ENCODE results near the gene PPM1A. TPM values are rescaled to one million over a fixed set of nuclear protein-coding genes. Genes with fewer than 3 reads are reported as not detected.

Gene PPM1A
- polyA plus RNA-seq, 2 of the 4 experiments (the other 2 are of a cell fraction) = 37.1 to 76.6 TPM

DNA sequence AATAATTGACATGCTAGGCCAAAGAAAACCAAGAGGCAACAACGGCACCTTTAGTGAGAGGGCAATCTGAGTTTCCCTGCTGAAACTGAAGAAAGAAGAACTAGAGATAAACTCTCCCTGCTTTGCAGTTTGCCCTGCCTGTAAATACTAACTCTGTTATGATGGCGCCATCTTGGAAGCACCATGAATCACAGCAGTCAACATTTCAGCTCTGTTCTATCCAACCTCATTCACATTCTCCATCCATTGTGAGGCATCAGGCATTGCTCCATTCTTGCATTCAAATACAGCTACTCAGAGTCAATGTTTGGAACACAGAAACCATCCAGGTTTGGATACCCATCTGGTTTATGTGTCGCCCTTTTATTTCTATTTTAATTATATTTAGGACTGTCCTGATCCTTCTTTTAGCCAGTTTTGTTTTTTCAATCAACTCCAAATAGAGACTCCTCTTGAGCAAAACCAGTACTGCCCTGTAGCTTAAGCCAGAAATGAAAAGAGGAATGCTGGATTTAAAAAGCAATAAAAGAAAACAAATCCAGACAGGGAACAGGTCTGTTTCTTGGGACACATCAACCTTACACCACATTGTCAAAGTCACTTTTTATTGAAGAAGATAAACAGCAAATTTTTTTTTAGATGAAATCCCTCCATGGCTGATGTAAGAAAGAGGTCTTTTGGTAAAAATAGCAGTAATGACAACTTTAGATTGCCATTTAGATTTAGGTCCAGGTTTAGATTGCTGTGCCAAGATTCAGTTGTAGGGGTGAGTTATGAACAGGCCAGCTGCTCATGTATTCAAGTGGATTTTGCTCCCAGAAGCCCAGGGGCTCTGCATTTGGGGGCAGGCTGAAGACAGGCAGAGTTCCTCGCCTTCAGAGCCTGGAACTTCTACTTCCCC is 33.3 kb upstream of the PPM1A start:
- H3K4me2 ChIP-seq = no peak overlapping the region
- no peak overlapping the region for H3K4me3 ChIP-seq
- H3K4me1 ChIP-seq = no peaks in the 10 kb centered on the region
- no peak for DNase-seq (ENCODE audit: low read depth in 1 of 2, low spot score in 1 of 2)
- ChIA-PET CTCF (interaction anchor here (0.9 to 1.6 kb wide), 2 partner anchors 116 to 251 kb away, joined by 3 read pairs; no protein-coding TSS in a partner anchor), POLR2A (no interaction called here)
- no peak for FAIRE-seq
- no peaks in the 10 kb centered on the region for H3K9me3 ChIP-seq
- no peak for ATAC-seq
- no peak for TF ChIP-seq MAFK (IDR thresholded peaks at IDR 0.05; ENCODE audit: partially characterized antibody)
- TF ChIP-seq NPAS2 (CRISPR knock-in tag; IDR thresholded peaks at IDR 0.05; ENCODE audit: borderline replicate concordance) = no peak
- TF ChIP-seq RCOR1 (IDR thresholded peaks at IDR 0.05; ENCODE audit: low read depth, low read length) = no peak
- TF ChIP-seq ZC3H11A (IDR thresholded peaks at IDR 0.05) = no peak
- no peak for TF ChIP-seq CBX8 (IDR thresholded peaks at IDR 0.05)
- 51% methylated on average over 4 of the region's 4 CpGs for WGBS (ENCODE audit: missing lambda C conversion rate)
- no peak overlapping the region for H3K27ac ChIP-seq

DNA sequence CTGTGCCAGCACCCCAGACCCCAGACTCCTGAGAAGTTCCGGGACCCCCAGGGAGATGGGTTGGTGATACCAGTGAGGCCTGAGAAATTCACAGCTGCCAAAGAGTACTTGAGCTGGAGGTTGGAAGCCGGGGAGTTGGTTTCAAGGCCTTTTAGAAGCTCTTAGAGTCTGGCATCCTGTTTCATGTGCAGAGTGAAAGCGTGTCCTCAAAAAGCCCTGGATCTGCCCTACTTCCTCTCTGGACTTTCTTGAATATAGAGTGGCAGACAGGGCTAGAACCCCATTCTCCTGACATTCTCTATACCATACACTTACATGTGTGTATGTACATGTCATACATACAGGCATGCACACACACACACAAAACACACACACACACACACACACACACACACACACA is 31.3 kb upstream of the PPM1A start:
- TF ChIP-seq, protein P1, sequence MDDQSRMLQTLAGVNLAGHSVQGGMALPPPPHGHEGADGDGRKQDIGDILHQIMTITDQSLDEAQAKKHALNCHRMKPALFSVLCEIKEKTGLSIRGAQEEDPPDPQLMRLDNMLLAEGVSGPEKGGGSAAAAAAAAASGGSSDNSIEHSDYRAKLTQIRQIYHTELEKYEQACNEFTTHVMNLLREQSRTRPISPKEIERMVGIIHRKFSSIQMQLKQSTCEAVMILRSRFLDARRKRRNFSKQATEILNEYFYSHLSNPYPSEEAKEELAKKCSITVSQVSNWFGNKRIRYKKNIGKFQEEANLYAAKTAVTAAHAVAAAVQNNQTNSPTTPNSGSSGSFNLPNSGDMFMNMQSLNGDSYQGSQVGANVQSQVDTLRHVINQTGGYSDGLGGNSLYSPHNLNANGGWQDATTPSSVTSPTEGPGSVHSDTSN (IDR thresholded peaks at IDR 0.05) = no peak
- no peak for TF ChIP-seq RFX5 (IDR thresholded peaks at IDR 0.05)
- TF ChIP-seq CBX2 (IDR thresholded peaks at IDR 0.05; ENCODE audit: borderline replicate concordance, low read depth) = no peak
- TF ChIP-seq CHD2 (IDR thresholded peaks at IDR 0.05; ENCODE audit: low read length, partially characterized antibody) = no peak
- no peak for TF ChIP-seq PHF8 (IDR thresholded peaks at IDR 0.05; ENCODE audit: borderline replicate concordance, low read depth)
- no peak for TF ChIP-seq NPAS2 (CRISPR knock-in tag; IDR thresholded peaks at IDR 0.05; ENCODE audit: borderline replicate concordance)
- TF ChIP-seq EHF (CRISPR knock-in tag; IDR thresholded peaks at IDR 0.05) = no peak
- TF ChIP-seq ZC3H11A (IDR thresholded peaks at IDR 0.05) = no peak
- TF ChIP-seq, protein P2, sequence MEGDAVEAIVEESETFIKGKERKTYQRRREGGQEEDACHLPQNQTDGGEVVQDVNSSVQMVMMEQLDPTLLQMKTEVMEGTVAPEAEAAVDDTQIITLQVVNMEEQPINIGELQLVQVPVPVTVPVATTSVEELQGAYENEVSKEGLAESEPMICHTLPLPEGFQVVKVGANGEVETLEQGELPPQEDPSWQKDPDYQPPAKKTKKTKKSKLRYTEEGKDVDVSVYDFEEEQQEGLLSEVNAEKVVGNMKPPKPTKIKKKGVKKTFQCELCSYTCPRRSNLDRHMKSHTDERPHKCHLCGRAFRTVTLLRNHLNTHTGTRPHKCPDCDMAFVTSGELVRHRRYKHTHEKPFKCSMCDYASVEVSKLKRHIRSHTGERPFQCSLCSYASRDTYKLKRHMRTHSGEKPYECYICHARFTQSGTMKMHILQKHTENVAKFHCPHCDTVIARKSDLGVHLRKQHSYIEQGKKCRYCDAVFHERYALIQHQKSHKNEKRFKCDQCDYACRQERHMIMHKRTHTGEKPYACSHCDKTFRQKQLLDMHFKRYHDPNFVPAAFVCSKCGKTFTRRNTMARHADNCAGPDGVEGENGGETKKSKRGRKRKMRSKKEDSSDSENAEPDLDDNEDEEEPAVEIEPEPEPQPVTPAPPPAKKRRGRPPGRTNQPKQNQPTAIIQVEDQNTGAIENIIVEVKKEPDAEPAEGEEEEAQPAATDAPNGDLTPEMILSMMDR (IDR thresholded peaks at IDR 0.05) = no peak
- TF ChIP-seq, protein P3, sequence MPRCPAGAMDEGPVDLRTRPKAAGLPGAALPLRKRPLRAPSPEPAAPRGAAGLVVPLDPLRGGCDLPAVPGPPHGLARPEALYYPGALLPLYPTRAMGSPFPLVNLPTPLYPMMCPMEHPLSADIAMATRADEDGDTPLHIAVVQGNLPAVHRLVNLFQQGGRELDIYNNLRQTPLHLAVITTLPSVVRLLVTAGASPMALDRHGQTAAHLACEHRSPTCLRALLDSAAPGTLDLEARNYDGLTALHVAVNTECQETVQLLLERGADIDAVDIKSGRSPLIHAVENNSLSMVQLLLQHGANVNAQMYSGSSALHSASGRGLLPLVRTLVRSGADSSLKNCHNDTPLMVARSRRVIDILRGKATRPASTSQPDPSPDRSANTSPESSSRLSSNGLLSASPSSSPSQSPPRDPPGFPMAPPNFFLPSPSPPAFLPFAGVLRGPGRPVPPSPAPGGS (IDR thresholded peaks at IDR 0.05) = no peak
- Histone ChIP-seq H3K4me2 (no peak overlapping the region), H3K9me3 (no peaks in the 10 kb centered on the region), H3K4me1 (no peaks in the 10 kb centered on the region), H3K4me3 (no peak overlapping the region), H3K27ac (no peak overlapping the region)
- DNase-seq (ENCODE audit: low read depth in 1 of 2, low spot score in 1 of 2) (no peak), ATAC-seq (no peak), FAIRE-seq (no peak)
- CTCF ChIA-PET = interaction anchor here (1.3 kb wide), 1 partner anchor 34 kb away, joined by 3 read pairs; no protein-coding TSS in a partner anchor
- WGBS (ENCODE audit: missing lambda C conversion rate) = 58% methylated on average over 3 of the region's 3 CpGs
- POLR2A ChIA-PET = no interaction called here

DNA sequence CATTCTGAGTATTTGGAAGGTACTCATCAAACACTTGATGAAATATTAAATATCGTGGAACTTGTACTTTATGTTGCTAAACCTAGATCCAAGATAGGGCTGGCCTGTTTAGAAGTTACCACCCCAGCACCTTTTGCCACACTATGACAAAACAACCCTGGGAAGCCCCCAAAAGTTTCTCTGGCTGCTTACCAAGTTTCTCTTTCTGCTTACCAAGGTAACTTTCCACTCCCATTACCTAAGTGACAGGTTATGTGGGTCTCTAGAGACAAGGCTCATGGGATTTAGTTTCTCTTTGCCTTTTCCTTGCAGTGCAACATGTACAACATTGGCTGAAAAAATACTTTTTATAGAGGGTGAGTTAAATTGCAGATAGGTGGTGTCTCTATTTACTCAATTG is 28.9 kb upstream of the PPM1A start:
- TF ChIP-seq MYC (IDR thresholded peaks at IDR 0.05; ENCODE audit: borderline replicate concordance, low read length) = no peak
- no peak for TF ChIP-seq HOXA7 (CRISPR knock-in tag; IDR thresholded peaks at IDR 0.05)
- TF ChIP-seq EHF (CRISPR knock-in tag; IDR thresholded peaks at IDR 0.05) = no peak
- no peak for TF ChIP-seq RNF2 (IDR thresholded peaks at IDR 0.05; ENCODE audit: borderline replicate concordance, low read depth)
- no peak for TF ChIP-seq TP53 (CRISPR knock-in tag; IDR thresholded peaks at IDR 0.05)
- no peak for TF ChIP-seq FOSL2 (IDR thresholded peaks at IDR 0.05)
- TF ChIP-seq FOSL2 (CRISPR knock-in tag; IDR thresholded peaks at IDR 0.05) = no peak
- TF ChIP-seq CBX8 (IDR thresholded peaks at IDR 0.05) = no peak
- TF ChIP-seq EP300 (IDR thresholded peaks at IDR 0.05) = no peak
- TF ChIP-seq KDM1A (IDR thresholded peaks at IDR 0.05; ENCODE audit: low read depth) = no peak
- no peak for TF ChIP-seq PHF8 (IDR thresholded peaks at IDR 0.05; ENCODE audit: borderline replicate concordance, low read depth)
- no peaks in the 10 kb centered on the region for H3K4me1 ChIP-seq
- no peak for ATAC-seq
- no peak for FAIRE-seq
- 77% methylated on average over 1 of the region's 1 CpG for WGBS (ENCODE audit: missing lambda C conversion rate)
- H3K27ac ChIP-seq = no peak overlapping the region
- POLR2A ChIA-PET = no interaction called here
- DNase-seq (ENCODE audit: low read depth in 1 of 2, low spot score in 1 of 2) = no peak
- no peaks in the 10 kb centered on the region for H3K9me3 ChIP-seq
- CTCF ChIA-PET = interaction anchor here (0.7 kb wide), 1 partner anchor 112 kb away, joined by 3 read pairs; no protein-coding TSS in a partner anchor
- H3K4me2 ChIP-seq = no peak overlapping the region
- no peak overlapping the region for H3K4me3 ChIP-seq

Data from A549 (cell line).